SKM-1 (cell line): ENCODE data around the gene FAM200A.
A peak's percentile ranks its signal among the peaks of the same experiment; 100 is the strongest.
"Not testable (repeated sequence)": the region's sequence is repeated elsewhere in the genome, so short reads cannot be mapped to it uniquely, and the experiment has no call there.

Source experiments
- DNase-seq: peaks from one replicate; lab custom pipeline; 2025; ENCODE audit not compliant: unreplicated experiment; lab: John Stamatoyannopoulos, UW

The FAM200A gene

DNA sequence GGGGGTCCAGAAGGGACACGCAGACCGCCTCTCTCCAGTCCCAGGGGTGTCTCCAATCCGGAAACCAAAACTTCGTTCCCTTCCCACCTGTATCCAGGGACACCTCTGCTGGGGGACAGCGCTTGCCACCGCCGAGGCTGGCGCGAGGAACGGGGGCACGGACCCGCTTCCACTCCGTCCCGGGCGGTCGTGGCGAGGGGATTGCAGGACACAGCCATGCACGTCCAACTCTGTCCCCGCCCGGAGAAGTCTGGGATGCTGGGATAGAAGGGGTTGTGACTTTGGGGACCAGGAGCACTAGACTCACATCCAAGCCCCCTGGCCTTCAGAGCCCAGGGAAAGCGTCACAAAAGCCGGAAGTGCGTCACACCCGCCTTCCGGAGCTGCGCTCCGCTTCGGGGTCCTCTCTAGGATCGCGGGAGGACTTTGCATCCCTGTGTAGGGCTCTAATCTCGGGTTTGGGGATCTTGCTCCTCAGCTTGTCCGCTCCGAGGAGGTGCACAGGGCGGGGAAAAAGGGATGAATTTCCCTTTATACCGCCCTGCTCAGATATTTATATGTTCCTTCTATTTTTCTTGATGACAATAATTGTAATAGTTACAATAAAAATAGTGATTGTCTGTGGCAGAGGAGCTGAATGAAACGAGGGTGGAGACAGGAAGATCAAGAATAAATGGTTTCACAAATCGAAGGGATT is at the start of gene FAM200A:
Gene FAM200A, minus strand, starts transcription at position 348 of the 697 bp plus-strand sequence. CDS start 3,707 bp downstream, outside the sequence.
- DNase-seq = peak; percentile 68

DNA sequence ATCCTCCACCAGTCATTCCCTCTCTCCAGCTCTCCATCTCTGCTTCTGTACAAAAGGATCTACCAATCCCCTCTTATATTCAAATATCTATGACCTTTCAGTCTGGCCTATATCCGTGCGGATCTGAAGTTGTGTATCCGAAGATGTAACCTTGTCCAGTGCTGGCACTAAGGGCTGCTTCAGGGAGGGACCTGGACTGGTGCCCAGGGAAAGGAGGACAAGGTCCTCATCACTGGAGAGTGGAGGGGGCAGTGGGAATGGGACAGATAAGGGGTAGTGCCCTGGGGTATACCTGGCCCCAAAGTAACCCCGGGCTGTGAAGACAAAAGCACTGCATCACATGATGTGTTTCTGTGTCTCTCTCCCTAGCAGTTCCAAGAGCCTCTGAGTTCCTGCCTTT is 47.9 kb upstream of the FAM200A start:
- no peak for DNase-seq

DNA sequence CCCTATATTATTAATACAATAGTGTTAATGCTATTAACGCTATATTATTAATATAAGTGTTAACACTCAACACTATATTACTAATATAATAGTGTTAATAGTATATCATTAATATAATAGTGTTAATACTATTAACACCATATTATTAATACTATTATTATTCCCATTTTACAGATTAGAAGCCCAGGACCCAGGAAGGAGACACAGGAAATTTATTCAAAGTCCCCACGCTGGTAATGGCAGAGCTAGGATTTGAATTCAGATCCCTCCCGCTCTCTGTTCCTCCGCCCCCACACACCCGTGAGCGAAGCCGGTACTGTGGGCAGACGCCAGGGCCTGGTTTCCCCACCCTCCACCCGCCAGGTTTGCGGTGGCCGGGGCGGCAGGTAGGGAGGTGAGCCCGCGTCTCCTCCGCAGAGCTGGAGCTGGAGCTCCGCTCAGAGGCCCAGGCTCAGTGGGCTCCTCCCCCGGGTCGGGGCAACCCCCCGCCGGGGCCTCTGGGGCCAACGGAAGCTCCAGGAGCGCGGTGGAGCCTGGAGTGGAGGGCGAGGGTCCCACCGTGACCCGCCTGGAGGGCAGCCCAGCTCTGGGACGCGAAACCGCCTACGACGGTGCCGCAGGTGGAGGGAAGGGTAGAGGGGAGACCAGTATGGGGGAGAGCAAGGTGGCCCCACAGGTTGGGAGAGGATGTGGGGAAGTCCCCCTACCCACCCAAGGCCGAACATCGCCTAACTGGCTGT is 46.0 kb upstream of the FAM200A start, which contains the start of gene TMEM225B:
Gene TMEM225B, plus strand, starts transcription at position 506 of the 740 bp plus-strand sequence. CDS start 6,122 bp downstream, outside the sequence.
- no peak for DNase-seq

DNA sequence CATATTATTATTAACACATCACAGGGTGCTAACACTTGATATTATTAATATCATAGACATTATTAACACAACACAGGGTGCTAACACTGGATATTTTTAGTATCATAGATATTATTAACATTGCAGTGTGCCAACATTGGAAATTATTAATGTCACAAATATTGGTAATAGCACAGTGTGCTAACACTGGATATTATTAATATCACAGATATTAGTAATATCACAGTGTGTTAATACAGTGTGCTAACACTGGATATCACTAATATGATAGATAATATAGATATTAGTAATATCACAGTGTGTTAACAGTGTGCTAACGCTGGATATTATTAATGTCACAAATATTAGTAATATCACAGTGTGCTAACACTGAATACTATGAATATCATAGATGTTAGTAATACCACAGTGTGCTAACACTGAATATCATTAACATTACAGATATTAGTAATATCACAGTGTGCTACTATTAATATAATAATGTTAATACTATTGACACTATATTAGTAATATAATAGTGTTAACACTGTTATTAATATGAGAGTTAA is 44.6 kb upstream of the FAM200A start:
- no peak for DNase-seq

DNA sequence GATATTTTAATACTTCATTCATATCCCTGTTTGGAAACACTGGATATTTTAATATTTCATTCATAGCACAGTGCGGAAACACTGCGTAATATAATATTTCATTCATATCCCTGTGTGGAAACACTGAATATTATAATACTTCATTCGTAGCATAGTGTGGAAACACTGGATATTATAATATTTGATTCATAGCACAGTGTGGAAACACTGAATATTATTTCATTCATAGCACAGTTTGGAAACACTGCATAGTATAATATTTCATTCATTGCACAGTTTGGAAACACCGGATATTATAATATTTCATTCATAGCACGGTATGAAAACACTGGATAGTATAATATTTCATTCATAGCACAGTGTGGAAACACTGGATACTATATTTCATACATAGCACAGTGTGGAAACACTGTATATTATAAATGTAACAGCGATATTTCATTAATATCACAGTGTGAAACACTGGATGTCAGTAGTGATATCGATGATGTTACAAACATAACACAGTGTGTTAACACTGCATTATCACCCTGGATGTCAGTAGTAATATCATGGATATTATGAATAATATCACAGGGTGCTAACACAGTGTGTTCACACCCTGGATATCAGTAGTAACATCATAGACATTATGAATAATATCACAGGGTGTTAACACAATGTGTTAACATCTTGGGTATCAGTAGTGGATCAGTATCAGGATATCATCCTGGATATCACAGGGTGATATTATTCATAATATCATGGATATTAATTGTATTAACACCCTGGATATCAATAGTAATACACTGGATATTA is 43.2 kb upstream of the FAM200A start:
- no peak for DNase-seq

DNA sequence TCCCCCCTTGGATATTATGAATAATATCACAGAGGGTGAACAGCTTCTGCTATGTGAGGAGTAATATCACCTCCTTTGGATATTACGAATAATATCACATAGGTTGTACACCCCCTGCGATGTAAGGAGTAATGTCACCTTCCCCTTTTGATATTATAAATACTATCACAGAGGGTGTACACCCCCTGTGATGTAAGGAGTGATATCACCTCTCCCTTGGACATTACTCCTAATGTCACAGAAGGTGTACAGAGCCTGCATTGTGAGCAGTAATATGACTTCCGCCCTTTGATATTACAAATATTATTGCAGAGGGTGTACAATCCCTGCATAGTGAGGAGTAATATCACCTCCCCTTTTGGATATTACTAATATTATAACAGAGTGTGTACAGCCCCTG is 37.0 kb upstream of the FAM200A start:
- DNase-seq = no peak

DNA sequence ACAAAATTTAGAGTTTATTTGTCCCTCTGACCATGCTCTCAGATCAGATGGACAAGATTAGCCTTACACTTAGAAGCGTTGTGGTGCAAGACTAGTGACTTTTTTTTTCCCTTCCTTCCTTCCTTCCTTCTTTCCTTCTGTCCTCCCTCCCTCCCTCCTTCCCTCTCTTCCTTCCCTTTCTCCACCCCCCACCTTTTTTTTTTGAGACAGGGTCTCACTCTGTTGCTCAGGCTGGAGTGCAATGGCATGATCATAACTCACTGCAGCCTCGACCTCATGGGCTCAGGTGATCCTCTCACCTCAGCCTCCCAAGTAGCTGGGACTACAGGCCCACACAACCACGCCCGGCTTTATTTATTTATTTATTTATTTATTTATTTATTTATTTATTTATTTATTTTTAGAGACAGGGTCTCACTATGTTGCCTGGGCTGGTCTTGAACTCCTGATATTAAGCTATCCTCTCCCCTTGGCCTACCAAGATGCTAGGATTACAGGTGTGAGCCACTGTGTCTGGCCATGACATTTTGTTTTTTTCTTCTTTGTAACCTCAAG is 28.9 kb upstream of the FAM200A start:
- not testable (repeated sequence) for DNase-seq

DNA sequence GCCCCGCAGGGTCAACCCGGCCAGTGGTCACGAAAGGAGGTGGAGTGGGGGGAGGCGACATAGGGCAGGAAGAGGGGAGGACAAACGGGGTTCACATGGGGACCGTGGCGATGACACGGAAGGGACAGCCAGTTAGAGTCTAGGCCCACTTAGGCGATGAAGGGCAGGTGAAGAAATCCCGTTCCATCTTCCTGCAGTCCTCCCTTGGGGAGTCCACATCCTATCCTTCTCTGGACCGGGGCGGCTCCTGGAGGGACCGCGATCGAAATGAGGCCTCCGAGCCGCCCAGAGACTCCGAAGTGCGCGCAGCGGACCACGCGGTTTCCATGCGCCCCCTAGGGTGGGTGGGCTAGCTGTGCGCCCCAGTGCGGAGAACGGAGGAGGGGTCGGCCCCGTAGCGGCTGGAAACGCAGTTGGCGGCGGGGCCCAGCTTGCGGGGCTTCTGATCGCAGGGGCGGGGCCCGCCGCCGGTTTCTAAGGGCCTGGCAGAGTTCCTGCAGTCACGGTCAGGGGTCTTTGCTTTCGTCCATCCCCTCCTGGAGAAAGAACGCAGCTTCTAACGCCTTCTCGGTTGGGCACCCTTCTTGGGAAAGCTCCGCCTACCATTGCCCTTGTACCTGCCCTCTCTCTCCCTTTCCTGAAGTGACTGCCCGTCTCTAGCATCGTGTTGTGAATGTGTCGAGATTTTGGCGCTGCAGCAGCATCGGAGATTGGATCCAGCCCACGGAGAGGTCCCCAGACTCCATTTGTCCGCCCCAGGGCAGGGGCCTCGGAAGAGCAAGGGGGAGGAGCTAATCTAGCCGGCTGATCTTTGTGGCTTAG is 28.3 kb upstream of the FAM200A start:
- DNase-seq = no peak

DNA sequence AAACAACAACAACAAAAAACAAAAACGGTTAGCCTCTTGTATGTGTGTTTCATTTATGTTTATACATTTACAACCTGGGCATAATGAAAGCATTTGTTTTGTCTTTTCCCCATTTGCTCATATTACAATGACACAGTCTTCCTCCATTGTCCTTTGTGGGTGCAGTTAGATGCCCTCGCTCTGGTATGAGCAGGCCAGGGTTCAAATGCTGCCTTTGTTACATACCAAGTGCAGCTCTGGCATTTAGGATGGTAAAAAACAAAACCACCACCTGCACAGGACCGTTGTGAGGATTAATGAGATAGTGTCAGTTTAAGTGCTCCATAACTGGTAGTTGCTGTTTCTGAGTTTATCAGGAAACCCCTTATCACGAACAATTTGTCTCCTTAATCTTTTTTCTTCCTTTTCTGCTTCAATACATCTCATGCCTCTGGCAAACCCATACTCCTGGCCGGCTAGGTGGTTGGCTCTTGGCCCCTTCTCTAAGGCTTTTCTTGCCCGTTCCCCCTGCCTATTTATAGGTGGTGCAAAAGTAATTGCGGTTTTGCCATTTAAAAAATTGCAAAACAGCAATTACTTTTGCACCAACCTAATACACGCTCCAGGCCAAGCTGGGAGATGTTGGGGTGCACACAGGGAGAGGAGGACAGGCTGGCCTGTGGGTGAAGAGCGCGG is 27.5 kb upstream of the FAM200A start:
- no peak for DNase-seq

DNA sequence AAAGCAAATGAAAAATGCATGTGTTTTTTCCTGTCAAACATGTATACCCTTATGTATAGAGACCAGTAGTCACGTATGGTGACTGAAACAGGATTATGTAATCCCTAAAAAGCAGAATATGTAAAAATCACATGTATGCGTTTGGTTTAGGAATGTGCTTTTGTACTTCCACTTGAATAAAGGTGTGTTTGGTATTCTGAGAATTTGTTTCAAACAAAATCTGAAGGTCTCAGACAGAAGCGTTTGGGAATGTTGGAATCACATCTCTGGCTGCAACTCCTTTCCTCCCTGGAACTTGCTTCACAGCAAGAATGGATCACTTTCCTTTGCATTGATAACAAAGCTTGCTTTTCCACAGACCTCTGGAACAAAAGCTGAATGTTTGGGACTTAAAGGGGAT is 24.3 kb upstream of the FAM200A start:
- no peak for DNase-seq

DNA sequence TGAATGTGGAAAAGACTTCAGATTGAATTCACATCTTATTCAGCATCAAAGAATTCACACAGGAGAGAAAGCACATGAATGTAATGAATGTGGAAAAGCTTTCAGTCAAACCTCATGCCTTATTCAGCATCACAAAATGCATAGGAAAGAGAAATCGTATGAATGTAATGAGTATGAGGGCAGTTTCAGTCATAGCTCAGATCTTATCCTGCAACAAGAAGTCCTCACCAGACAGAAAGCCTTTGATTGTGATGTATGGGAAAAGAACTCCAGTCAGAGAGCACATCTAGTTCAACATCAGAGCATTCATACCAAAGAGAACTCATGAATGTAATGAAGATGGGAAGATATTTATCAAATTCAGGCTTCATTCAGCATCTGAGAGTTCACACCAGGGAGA is 21.3 kb upstream of the FAM200A start:
- no peak for DNase-seq

DNA sequence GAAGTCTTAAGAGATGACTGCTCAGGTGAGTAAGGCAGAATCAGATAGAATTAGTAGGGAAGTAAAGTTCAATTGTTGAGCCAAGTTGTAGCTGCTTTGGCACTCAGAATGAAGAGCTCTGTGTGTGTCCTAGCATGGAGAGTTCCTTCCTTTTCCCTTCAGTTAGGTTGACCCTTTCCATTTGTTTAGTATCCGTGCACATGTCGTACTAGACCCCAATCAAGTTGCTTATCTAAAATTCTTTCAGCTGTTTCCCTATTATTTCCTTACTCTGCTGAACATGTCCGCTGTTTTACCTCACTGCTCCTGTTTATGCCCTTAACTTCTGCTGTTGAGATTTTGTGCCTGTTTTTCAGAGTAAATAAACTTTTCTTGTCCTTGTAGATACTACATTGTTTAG is 19.9 kb upstream of the FAM200A start:
- DNase-seq = no peak

DNA sequence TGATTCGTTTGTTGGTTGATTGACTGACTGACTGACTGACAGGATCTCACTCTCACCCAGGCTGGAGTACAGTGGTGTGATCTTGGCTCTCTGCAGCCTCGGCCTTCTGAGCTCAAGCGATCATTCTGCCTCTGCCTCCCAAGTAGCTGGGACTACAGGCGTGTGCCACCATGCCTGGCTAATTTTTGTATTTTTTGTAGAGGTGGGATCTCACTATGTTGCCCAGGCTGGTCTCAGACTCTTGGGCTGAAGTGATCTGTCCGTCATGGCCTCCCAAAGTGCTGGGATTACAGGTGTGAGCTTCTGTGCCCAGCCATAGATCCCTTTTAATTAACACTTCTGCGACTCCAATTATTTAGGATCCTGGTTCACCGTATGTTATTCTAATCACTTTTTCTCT is 16.9 kb upstream of the FAM200A start:
- not testable (repeated sequence) for DNase-seq

DNA sequence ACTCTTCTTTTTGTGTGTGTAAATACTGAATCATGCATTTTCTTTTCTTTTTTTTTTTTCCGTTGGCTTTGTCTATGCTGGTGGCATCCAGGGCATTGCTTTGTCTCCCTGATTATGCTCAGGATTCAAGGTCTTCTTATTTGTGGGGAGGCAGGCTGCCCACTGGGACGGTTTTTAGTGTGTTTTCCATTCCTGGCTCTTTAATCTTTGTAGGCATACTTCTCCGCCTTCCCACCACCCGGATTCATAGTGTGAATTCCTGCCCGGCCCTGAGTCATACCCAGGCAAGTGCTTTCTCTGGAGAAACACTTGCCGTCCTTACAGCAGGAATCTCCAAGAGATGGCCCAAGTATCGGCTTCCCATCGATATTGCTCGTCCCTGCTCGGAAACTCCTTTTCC is 11.7 kb upstream of the FAM200A start:
- no peak for DNase-seq

DNA sequence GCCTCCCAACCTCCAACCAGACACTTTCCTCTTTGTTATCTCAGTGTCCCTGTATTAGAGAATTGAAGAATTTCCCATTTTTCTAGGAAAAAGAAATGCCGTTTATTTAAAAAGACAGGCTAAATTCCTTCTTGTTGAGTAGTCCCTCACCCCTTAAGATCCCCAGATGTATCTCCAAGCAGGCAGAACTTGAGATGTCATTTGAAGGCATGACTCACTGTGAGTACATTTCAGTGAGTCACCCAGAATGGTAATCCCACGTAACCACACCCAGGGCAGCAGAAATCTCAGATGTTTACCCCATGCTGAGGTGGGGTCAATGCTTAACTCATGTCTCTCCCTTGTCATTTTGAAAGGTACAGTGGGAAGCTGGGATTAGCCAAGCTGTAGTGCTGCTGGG is 10.9 kb upstream of the FAM200A start:
- DNase-seq = no peak

DNA sequence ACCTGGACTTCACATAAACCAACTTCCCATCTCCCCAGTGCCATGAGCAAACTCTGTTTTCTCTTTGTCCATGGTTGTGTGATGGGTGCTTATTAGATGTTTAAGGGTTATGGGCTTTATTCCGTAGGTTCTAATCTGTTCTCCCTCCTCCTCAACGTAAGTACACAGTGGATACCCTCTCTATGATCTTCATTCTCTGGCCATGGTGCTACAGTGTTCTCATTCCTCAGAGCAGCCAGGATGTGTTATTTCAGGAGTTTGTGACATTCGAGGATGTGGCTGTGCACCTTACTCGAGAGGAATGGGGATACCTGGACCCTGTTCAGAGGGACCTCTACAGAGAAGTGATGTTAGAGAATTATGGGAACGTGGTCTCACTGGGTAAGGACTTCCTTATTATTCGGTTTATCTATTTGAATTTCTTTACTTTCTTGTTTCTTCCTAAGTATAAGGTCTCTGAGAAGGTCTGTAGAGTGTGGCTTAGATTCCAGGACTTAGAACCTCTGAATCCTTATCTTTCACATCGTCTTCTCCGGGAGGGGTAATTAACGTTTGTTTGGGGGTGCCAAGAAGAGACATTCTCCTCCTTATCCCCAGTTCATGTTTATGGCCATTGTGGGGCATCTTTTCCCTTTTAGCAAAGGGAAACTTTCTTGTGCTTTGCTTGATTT is 10.3 kb upstream of the FAM200A start:
- DNase-seq = no peak

DNA sequence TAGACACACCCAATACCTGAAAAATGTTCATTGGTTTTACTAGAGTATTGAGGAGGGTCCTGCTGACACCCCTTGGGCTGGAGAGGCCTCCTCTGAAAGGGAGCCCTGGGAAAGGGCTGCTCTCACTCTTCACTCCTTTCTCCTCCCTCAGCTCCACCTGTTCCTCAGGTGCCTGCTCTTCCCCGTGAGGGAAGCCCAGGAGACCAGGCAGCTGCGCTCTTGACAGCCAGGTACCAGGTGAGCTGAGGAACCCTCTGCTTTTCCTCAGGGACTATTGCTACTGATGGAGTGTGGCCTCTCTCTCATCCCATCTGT is 9.8 kb upstream of the FAM200A start:
- no peak for DNase-seq

DNA sequence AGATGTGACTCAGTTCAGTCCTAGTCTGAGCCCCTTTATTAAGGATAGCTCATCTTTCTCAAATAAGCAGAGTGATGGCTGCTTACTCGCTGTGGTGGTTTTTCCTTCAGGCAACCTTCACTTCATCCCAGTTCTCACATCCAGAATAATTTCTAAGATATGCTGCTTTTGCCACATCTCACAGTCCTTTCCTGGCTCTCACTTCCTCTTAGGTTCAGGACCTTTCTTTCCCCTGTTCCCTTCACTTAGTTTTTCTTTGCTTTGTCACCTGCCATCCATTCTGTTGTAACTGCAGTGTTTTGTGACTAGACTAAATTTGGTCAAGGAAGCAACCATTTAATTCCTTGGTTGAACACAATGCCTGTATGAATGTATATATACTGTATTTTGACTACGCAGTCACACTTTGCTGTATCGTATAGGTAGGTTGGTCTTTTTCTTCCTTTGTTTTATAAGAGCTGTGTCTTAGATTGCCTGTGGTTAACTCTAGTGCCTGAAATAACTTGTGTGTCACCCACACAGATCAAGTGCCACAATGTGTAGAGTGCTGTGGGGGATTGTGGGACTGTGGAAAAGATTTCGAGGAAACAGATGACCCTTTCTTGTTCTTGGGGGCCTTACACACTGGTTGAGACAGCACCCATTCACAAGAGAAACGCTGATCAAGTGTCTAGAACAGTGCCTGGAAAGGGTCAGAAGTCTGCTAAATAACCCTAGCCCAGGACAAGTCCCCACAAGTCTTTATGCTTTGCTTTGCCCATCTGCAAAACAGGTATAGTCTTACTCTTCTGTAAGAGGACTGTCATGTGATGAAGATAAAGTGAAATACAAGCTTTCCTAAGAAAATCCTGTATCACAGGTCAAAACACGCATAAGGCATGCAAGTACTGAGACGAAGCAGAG is 9.2 kb upstream of the FAM200A start:
- DNase-seq = no peak
